ENCODE results near the gene SAA1.

Gene SAA1

DNA sequence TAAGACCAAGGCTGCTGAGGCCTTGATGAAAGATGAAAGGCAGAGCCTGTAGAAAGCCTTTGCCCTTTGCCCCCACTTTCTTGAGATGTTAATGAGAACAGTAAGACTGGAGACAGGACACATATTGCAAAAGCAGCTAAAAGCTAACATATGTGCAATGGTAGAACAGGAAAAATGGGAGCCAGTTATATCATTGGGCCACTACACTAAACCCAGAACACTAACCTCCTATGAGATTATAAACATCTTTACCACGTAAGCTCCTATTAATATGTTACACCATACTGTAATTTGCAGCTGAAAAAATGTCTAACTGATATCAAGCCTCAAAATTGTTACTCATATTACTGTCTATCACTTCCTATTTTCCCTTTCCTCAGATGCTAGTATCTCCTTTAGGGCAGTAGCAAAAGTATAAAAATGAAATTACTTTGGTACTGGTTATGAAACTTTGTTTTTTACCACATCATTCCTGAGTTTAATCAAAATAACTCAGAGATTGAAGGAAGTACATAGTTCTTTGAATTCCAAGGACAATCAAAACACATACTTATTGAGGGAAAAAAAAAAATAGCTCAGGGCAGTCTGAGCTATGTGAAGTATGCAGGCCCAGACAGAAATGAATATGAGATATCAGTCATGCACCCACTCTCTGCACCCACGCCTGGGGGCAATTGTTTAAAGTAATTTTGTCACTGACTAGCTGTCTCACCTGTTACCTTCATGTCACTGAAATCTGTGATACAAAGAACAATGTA lies 46.8 kb downstream of the SAA1 start:
- no peak for DNase-seq

GRCh38 chr11:18313965-18314763 lies 48.1 kb downstream of the SAA1 start:
- DNase-seq, result no peak

DNA sequence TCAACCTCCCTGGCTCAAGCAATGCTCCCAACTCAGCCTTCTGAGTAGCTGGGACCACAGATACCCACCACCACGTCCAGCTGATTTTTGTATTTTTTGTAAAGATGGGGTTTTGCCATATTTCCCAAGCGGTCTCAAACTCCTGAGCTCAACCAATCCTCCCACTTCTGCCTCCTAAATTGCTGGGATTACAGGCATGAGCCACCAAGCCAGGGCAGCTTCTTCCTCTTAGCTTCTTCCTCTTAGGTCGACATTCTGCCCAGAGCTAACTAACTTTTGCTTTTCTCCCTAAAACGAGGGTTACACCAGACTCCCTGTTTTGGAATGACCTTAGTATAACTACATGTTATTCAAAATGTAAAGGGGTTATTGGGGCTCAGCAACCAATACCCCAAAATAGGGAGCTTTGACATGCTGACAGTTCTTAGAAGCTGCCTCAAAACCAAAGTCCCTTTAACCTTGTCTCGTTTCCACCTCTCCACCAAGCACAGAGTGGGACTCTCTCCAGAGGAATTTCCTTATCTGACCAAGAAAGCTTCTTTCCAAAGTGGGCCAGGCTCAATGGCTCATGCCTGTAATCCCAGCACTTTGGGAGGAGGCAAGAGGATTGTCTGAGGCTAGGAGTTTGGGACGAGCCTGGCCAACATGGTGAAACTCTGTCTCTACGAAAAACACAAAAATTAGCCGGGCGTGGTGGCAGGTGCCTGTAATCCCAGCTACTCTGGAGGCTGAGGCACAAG lies 48.9 kb downstream of the SAA1 start:
- DNase-seq, result no peak

DNA sequence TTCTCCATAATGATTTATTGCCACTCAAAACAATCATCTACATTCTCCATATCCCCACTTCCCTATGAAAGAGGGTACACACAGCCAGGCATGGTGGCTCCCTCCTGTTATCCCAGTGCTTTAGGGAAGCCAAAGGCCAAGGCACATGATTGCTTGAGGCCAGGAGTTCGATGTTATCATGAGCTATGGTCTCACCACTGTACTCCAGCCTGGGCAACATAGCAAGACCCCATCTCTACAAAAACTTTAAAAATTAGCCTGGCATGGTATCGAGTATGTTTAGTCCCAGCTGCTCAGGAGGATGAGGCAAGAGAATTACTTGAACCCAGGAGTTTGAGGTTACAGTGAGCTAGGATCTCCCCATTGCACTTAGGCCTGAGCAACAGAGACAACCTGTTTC lies 49.8 kb downstream of the SAA1 start:
- DNase-seq, result no peak

DNA sequence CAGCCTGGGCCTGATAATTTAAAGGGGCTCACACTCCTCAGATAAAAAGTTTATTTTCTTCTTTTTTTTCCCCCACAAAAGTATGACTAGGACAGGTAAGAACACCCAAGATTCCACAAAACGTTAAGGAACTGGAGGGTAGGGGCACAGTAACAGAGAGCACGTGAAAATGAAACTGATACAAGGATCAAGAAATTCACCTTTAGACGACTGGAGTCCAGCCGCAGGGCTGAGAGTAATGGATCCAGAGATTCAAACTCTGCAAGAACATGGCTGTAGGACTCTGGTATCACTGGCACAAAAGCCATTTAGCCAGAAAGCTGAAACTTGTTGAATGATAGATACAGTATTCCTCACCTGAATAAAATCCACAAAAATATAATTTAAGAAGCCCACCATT lies 51.5 kb downstream of the SAA1 start:
- DNase-seq, result no peak

Data from stimulated activated naive CD4-positive, alpha-beta T cell treated with Interleukin-2 at 50 U/mL for 16 hours (primary cell).